Measurements from ENCODE around the gene RIPK1. TPM values are rescaled to one million over a fixed set of nuclear protein-coding genes. Genes with fewer than 3 reads are reported as not detected.

The RIPK1 gene
- total and polyA plus RNA-seq, 9 of the 15 experiments (the other 6 are each of a cell fraction or from before 2014, with no cell fraction given), result 3.8 to 24.9 (median 17.7) TPM

DNA sequence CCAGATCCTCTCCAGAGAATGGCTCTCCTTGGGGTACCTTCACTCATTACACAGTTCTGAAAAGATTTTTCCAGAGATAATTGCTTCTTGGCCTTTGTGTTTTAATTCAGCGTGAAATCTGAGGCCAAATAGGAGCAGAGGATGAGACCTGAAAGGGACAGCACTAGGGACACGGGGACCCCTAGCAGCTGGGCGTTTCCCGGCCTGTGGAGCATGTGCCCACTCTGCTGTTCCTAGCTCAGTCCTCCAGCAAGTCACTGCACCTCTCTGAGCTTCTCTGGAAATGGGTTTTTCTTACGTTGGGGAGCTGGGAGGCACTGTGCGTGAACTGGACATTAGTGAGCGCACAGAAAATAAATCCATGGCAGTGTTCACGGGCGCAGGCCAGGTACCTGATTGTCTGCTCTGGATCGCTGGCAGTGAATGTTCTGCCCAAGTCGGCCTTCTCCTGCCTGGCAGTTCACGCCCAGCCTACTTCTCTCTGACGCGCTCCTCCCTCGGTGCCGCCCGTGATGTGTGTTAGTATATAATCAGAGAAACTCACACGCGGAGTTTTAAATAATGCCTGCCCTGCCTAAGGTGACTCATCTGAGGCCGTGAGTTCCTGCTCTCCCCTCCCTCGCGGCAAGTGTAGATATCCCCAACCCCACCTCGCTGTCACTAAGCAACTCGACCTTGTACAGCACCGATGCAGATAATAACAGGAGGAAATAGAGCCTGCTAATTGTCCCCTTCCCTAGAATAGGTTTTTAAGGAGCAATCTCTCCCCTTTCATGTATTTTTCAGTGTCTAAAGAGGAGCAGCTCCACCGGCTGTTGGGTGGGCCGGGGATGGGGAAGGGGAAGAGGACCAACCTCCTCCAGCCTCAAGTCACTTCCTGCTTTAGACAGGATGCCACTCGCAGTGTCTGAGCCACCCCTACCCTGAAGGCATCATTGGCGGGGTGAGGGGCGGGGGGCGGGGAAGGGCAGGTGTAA lies 91.8 kb downstream of the RIPK1 start (continued):
- TF ChIP-seq, protein P1, sequence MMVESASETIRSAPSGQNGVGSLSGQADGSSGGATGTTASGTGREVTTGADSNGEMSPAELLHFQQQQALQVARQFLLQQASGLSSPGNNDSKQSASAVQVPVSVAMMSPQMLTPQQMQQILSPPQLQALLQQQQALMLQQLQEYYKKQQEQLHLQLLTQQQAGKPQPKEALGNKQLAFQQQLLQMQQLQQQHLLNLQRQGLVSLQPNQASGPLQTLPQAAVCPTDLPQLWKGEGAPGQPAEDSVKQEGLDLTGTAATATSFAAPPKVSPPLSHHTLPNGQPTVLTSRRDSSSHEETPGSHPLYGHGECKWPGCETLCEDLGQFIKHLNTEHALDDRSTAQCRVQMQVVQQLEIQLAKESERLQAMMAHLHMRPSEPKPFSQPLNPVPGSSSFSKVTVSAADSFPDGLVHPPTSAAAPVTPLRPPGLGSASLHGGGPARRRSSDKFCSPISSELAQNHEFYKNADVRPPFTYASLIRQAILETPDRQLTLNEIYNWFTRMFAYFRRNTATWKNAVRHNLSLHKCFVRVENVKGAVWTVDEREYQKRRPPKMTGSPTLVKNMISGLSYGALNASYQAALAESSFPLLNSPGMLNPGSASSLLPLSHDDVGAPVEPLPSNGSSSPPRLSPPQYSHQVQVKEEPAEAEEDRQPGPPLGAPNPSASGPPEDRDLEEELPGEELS (CRISPR knock-in tag; IDR thresholded peaks at IDR 0.05; ENCODE audit: borderline replicate concordance), result no peak
- TF ChIP-seq FUS (optimal IDR thresholded peaks at IDR 0.05; ENCODE audit: low read depth, low read length), result no peak
- peak; percentile 16 for TF ChIP-seq E2F8 (IDR thresholded peaks at IDR 0.05; ENCODE audit: low read depth, partially characterized antibody)
- TF ChIP-seq ZNF311 (CRISPR knock-in tag; IDR thresholded peaks at IDR 0.05), result no peak
- no peak for TF ChIP-seq SAFB (IDR thresholded peaks at IDR 0.05; ENCODE audit: borderline replicate concordance, low read depth, low read length)
- TF ChIP-seq CSDE1 (IDR thresholded peaks at IDR 0.05), result no peak
- TF ChIP-seq MTA1 (IDR thresholded peaks at IDR 0.05; ENCODE audit: borderline replicate concordance), result peak; percentile 52; the same call in 1 of the 2 replicates
- TF ChIP-seq ZBTB43 (CRISPR knock-in tag; IDR thresholded peaks at IDR 0.05), result no peak
- peak in 1 of 2 experiments; percentile 11; a peak in 1 of 4 replicates for TF ChIP-seq ETV6 (IDR thresholded peaks at IDR 0.05; ENCODE audit: borderline replicate concordance in 1 of 2, low read depth in 2 of 2, low read length in 1 of 2)
- TF ChIP-seq ETV6 (CRISPR knock-in tag; IDR thresholded peaks at IDR 0.05; ENCODE audit: borderline replicate concordance), result no peak
- TF ChIP-seq ETV1 (tag; conservative IDR thresholded peaks at IDR 0.05; ENCODE audit: low read depth), result peak; percentile 35; the same call in 1 of the 2 replicates
- TF ChIP-seq ZKSCAN1 (IDR thresholded peaks at IDR 0.05; ENCODE audit: low read depth, low read length), result no peak
- TF ChIP-seq SP2 (IDR thresholded peaks at IDR 0.05; ENCODE audit: extremely low read depth, low read depth, low read length, poor library complexity, severe bottlenecking), result no peak
- no peak for TF ChIP-seq SRSF1 (IDR thresholded peaks at IDR 0.05; ENCODE audit: low read depth, low read length)
- TF ChIP-seq GMEB1 (CRISPR knock-in tag; IDR thresholded peaks at IDR 0.05), result no peak
- TF ChIP-seq FOXK2 (conservative IDR thresholded peaks at IDR 0.05 in 1 of 2, IDR thresholded peaks at IDR 0.05 in 1 of 2; ENCODE audit: low read depth in 2 of 2), result peak; percentile 54 to 60; a peak in 3 of 4 replicates
- TF ChIP-seq RFX5 (IDR thresholded peaks at IDR 0.05; ENCODE audit: low read depth, low read length), result peak; percentile 53; the same call in 1 of the 2 replicates
